ENCODE data around the gene ADCY5.
"Not testable (repeated sequence)": the region's sequence is repeated elsewhere in the genome, so short reads cannot be mapped to it uniquely, and the experiment has no call there.

The ADCY5 gene

DNA sequence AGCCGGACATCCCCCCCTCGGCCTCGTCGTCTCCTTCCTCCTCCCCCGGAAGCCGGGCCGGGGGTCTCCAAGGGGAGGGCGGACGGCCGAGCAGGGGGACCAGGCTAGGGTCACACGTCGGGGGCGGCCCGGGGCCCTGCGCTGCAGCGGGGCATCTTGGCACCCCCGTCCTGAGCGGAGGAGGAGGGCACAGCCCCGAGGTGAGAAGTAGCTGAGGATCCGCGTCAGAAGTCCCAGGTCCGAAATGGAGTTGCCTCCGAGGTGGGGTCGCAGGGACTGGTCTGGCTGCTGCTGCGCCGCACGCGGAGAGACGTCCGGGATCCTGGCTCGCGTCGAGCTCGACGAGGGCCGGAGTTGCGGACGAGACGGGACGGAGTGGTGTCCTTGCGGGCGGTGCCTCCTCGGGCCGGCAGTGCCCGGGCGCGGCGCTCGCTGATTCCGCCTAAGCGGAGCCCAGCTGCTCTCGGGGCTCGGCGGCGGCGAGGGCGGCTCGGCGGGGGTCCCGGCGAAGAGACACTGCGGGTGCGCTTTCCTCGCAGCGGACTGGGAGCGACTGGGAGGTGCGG is at the start of gene ADCY5:
TSS of gene ADCY5 (minus strand) at position 555 of the 566 bp plus-strand sequence. CDS start at position 10, 545 bp downstream.
- no peak for DNase-seq

DNA sequence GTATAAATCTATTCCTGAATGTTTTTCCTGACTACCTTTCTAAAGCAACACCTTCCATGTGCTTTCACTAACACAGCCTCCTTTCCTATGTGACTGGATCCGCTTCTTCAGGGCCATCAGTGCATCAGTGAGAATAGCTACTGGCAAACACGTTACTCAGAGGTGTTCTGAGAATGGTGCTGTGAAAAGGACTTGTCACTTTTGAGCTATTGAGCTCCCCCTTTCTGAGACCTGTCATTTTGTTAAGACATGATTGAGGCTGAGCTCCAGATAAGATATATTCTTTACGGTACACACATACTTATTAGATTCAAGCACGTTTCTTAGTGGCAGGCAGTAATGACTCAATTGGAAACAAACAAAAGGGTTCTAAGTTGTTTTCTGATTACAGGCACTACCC is 45.0 kb upstream of the ADCY5 start:
- no peak for DNase-seq

DNA sequence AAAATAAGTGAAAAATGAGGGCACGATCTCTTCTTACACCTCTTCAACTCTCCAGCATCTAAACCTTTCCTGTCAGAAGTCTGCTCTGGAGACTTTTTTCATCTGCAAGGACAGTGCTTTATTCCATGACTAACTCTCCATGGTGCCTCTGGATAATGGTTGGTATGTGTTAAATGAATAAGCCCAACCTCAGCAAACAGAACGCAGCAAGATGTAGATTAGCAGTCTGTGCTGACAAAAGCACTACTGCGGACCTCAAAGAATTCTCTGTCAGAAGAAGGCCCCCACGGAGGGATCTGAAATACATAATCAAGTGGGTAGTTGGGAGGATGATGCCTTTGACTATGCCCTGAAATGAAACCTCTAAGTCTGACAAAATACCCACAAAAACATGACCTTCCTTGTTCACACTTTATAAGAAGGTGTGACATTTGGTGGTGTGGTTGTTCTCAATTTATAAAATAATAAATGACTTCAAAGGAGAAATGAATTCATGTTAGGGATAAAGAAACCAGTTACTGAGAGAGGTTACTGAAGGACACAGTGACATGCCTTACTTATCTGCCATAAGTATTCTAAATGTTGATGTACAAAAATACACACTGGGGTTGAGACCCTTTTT is 43.2 kb upstream of the ADCY5 start:
- no peak for DNase-seq

DNA sequence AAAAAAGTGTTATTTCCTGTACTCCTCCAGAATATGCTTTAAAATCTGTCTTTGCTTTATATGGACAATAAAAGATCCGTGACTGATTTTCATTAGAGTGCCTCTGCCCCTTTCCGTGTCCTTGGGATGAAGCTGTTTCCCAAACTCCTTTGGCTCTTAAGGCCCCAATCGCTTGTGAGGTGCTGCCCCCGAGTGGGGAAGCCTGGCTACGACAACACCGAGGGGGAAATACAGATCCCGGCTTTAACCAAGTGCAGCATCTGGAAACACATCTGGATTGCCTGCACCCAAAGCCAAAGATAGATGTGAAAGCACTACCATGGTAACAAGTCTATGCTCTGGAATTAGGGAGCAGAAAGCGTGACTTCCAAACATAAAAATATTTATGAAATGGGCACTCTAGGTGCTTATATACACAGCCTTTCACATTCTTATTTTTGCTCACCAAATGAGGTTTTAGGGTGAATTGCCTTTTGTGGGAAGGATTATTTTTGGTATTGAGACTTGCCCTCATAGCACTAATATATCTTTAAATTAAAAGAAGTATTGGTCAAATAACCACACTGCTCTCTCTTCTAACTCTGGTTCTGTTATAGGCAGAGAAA is 40.6 kb upstream of the ADCY5 start:
- peak; percentile 62 for DNase-seq

DNA sequence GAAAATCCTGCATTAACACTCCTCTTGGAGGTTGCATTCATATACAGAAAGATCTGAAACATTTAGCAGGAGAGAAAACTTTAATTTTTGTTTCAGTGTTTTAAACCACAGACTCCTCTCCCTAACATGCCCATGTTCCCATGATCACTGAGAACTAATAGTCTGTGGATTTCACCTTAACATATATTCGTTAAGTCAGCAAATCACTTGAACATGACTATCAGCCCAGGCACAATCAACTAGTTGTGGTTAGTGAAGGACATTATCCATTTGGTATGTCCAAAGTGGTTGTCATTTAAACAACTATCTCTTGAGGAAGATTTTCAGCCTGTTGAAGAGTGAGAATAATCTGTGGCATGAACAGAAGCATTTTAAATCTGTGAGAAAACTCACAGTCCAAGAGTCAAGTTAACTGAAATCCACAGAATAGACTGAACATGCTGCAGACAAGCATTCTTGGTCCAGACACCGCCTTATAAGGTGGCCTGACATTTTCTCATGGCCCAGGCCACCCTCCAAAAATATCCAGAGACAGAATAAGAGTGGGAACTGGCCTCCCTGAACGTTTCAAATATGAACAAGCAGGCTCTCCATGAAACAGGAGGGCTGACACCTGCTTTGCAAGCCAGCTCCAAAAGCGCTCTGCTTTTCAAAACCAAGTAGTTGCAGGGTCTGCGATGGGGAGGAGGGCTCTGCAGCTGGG is 39.9 kb upstream of the ADCY5 start:
- DNase-seq = no peak

DNA sequence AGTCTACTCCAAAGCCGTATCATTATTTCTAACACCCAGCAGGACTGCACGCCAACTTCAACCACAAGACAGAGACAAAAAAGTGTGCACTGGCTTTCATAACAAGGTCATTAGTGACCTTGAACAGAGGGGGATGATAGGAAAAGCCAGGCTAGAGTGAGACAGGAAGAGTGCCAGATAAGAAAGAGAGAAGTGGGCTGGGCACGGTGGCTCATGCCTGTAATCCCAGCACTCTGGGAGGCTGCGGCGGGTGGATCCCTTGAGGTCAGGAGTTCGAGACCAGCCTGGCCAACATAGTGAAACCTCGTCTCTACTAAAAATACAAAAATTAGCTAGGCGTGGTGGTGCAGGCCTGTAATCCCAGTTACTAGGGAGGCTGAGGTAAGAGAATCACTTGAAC is 38.2 kb upstream of the ADCY5 start:
- DNase-seq = not testable (repeated sequence)

DNA sequence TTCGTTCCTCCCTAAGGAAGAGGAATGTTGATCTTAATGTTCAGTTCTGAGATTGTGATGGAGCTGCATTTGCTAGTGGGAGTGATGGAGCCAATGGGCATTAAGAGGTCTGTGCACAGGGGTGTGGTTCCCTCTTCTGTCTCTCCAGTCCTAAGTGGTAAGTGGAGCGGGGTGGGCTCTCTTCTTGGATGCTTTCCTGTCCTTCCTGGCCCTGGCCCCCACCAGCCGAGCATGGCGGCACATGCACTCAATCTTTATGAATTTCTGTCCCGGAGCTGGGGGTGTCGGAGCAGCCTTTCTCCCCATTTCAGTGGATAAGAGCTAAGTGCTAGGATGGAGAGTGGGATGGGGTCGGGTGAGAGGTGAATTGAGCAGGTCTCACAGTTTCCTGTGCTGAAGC is 37.6 kb upstream of the ADCY5 start:
- DNase-seq = no peak

DNA sequence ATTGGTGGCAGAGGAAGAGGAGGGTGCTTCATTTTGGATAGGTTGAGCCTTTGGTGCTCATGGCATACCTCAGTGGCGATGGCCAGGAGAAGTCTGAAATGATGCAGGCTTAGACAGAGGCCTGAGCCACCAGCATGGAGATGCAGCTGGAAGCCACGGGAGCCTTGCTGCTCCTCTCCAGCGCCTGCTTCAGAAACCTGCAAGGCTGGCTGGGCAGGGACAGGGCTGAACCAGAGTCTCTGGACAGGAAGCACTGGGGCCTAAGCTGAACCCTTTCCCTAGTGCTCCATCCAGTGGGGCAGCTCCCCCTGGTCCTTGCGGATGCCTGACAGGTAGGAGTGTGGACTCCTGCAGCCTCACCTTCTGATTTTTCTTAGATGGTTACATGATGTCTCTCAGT is 36.7 kb upstream of the ADCY5 start:
- no peak for DNase-seq

DNA sequence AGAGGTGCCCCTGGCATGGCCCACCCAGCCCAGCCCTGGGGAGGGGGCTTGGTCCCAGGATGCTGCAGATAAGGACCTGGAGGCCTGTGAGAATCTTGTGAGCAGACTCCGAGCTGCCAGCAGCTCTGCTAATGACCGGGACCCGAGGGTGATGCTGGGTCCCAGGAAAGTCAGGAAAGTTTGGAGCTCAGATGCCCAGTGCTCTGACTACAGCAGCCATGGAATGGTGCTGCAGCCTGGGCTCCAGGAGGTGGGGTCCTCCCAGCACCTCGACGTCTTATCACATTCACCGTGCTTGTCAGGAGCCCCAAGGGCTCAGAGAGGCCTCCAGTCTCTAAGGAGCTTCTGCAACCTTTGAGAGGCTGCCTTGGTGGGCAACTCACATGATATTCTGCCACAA is 34.3 kb upstream of the ADCY5 start:
- no peak for DNase-seq

DNA sequence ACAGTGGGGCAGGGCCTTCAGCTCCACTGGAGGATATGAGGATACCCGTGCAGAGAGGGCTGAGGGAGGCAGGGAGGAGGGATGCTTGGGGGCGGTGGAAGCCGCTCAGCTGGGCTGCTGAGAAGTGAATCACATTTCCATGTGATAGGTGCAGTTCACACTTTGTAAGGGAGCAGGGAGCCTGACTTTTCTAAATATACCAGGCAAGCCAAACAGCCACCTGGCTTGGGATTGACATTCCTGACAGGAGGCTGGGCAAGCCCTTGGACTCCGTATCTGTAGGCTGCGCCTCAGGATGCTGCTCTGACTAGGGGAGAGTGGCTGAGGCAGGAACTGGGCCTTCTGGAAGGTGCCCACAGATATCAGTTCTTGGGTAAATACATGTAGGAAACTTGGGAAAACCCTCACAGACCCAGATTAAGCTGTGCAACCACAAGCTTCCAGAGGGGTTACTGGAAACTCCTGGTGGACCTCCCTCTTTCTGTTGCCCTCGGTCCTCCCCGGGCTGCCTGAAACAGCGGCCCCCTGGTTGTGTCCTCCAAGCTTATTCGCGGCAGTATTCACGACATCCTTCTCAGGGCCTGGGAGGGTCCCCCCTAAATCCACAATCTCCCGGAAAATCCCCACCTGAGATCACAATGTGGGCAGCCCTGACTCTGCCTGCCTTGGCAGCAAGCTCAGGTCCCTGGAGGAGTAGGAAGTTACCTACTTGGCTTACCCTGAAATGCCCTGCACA is 33.0 kb upstream of the ADCY5 start:
- no peak for DNase-seq

DNA sequence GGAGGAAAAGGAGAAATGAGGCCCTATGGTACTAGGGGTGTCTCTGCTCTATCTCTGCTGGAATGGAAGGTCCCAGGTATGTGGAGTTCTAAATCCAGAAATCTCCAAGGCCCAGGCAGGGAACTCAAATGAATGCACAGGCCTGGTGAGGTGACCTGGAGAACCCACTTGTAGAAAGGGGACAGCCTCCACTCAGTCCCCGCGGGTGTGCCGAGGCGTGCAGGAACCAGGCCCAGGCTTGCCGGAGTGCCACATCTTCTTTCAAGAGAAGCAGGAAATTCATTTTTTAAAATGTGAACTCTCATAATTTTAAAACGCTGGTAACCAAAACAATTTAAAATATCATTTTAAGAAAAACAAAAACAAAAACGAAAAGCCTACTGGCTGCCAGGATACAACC is 32.2 kb upstream of the ADCY5 start:
- DNase-seq = no peak

DNA sequence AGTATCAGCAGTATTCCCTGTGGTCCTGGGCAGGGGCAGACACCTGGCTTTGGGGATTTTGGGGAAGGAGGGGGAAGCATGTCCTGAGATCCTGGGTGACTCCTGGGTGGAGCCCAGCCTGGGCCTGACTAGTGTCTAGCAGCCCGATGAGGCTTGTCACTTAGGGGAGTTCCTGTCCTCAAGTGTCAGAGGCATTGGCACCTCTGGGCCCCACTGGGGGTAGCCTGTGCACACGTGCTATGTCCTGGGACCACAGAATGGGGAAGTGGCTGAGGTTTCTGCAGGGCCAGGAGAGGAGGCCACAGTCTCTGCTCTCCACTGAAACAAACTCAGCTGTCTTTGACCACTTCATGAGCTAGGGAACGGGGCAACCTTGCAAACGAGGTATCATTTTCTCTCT is 31.5 kb upstream of the ADCY5 start:
- DNase-seq = no peak

DNA sequence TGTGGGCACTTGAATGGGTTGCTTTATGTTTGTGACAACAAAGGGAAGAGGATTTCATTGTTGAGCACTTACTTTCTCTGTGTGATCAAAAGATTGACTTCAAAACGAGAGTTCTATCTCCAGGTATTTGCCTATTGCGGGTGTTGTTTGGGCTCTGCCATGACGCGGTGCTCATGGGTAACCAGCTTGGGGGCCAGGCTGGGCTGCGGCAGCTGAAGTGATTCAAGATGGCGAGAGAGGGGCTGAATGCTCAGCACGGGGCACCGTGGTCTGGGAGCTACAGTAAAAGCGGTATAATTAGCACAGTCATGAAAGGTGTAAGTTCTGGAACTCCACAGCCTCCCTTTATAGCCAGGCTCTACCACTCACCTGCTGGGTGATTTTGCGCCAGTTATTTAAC is 31.0 kb upstream of the ADCY5 start:
- DNase-seq = no peak

DNA sequence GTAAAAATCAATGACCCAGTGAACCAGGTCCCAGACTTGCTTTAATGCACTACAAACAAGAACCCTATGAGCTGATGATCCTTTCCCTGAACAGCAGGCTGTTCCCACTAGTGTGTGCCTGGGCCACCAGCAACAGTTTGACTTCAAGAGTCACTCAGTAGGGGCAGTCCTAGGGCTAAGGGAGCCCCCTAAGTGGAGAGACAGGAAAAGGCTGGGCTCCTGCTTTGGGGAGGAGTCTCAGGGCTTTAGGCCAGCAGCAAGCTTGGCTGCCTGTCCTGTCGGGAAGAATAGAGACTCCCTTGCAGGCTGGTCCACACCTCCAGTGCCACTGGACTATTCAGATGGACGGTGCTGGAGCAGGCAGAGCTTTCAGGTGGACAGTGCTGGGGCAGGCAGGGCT is 29.4 kb upstream of the ADCY5 start:
- DNase-seq = no peak

DNA sequence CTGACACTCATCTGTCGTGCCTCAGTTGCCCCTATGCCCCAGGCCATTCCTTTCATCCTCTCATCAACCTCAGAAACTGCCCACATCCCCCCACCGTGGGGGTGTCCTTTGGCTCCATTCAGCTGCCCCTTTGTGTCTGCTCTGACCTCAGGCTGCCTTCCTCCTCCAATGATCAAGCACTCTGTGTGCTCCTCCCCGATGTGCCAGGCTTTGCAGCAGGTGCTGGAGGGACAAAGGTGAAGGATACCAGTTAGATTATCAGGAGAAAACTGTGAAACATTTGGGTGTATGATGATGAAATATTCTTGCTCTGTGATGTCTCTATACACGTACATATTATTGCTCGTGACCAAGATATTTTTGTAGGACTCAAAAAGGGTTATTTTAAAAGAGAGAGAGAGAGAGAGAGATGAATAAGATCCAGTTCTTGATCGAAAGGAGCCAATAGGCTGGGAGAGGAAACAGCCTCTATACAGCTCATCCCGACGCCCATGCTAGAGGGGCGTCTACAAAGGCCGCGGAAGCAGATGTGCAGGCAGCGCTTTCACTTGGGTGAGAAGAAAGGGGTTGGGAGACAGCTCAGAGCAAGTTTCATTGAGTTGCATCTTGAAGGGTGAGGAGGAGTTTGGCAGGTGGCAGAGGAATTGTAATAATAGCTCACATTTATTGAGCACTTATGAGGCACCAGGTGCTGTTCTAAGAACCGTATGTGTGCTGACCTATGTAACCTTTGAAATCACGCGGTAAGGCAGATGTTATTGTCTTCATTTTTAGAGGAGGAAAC is 28.3 kb upstream of the ADCY5 start:
- DNase-seq = no peak

DNA sequence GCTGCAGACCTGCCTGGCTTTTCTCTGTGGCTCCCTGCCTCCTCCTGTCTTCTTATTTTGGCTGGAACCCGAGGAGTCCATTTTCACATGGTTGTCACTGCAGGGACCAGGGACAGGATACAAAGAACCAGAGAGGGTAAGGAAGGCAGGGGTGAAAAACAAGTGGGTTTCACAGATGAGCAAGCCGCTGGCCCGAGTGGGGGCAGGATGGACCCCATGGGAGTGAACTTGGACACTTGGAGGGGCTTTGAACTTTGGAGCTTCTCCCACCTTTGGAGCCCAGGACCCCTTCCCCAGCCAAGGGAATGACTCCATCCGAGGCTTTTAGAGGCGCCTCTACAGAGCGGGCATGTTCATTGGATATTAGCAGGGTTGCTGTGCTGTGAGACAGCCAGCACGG is 26.9 kb upstream of the ADCY5 start:
- DNase-seq = no peak

DNA sequence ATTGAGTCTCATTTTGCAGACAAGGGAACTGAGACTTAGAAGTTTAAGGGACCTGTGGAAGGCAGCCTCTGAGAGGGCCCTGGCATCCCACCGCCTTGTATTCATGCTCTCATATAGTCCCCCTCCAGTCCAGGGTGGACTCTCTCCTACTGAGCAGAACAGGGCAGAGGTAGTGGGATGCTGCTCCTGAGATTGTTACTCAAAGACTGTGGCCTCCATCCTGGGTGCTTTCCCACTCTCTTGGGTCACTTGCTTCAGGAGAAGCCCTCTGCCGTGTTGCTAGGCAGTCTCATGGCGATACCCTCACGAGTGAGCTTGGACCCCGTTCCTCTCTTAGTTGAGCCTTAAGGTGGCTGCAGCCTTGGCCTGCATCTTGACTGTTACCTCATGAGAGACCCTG is 22.2 kb upstream of the ADCY5 start:
- DNase-seq = no peak

DNA sequence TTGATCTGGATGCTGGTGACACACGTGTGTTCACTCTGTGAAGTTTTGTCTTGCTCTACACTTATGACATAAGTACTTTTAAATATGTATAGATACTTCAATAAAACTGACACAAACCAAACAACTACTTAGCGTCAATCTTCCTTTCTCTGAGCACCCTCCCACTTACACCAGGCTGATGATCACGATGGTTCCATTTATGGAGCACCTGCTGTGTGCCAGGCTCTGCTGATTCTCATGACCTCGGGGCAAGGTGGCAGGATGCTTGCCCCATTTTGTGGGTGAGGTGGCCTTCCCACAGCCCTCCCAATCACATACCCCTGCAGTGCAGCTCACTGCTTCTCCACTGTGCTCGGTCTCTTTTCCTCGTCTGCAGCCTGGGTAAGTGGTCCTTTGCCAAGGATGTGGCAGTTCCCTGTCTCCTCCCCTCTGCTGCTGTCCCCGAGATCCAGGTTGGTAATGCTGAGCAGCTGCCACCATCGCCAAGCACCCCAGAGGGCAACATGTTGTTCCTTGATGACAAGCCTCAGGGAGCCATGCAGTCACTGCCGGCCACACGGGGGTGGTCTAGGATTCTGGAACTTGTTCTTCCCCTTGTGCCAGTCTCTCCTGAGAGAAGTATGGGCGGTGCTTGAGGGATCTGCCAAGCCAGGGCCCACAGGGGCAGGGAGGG is 20.6 kb upstream of the ADCY5 start:
- DNase-seq = no peak

DNA sequence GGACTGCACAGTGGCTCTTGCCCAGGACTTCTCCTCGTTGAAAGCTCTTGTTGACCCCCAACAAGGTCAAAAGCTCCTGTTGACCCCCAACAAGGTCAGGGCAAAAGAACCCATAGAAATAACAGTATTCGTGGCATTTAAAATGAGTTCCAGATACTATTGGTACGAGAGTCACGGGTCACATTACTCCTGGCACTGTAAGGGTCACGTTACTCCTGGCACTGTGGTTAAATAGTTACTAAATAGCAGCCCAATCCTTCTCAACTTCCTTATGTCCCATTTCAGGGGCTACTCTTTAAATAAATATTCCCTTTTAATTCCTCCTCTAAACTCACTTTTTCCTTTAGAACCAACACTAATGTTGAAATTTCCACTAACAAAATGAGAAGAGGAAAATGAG is 18.2 kb upstream of the ADCY5 start:
- DNase-seq = no peak

DNA sequence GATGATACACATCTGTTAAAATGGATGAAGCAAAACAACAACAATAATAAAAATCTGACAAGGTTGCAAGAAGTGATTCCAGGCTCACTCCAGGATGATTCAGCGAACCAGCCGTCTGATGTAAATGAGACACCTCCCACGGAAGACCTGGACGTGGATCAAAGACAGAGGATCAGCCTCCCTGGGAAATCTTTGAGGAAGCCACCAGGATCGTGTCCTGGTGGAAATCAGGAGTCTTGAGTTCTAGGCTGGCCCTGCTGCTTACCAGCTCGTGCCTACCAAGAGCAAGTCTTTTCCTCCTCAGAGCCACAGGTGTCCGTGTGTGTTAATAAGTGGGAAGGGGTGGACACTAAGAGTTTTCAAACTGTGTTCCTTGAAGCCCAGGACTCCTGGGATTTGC is 15.3 kb upstream of the ADCY5 start:
- DNase-seq = no peak

DNA sequence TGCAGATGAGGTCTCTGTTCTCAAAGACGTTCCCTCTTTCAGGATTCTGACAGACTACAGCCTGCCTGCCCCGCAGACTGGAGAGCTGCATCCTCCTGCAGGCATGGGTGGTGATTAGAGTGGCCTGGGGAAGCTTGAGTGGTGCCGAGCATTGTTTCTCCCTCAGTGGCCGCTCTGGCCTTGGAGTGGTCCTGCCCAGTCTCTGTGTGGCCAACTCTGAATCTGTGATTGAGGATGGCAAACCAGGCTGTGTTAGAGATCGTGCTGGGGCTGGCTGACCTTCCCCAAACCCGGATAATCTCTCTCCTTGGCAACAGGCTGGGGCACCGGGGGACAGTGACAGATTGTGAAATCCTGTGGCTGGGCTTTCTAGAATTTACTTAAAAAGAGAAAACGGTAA is 11.0 kb upstream of the ADCY5 start:
- no peak for DNase-seq

DNA sequence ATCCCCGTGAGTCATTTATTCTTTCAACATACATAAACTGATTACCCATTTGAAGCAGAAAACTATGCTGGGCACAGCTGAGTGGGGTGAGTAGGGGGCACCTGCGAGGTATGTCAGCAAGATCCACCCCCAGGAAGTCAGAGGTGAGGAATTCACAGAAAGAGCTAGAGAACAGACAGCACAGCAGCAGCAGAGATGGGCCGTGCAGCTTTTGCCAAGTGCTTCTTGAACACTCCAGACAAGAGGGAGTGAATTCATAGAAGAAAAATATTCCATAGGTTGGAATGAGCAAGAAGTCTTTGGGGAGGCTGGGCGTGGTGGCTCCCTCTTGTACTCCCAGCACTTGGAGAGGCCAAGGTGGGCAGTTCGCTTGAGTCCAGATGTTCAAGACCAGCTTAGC is 9.4 kb upstream of the ADCY5 start:
- no peak for DNase-seq

All from NCI-H1436 (cell line).